DMS79 treated with DMSO at 0.1 percent for 48 hours (cell line): ENCODE data around the gene TEKT3.

ENCODE experiments used
- DNase-seq: peaks from one replicate; lab custom pipeline; 2025; lab: John Stamatoyannopoulos, UW

TEKT3 gene

DNA sequence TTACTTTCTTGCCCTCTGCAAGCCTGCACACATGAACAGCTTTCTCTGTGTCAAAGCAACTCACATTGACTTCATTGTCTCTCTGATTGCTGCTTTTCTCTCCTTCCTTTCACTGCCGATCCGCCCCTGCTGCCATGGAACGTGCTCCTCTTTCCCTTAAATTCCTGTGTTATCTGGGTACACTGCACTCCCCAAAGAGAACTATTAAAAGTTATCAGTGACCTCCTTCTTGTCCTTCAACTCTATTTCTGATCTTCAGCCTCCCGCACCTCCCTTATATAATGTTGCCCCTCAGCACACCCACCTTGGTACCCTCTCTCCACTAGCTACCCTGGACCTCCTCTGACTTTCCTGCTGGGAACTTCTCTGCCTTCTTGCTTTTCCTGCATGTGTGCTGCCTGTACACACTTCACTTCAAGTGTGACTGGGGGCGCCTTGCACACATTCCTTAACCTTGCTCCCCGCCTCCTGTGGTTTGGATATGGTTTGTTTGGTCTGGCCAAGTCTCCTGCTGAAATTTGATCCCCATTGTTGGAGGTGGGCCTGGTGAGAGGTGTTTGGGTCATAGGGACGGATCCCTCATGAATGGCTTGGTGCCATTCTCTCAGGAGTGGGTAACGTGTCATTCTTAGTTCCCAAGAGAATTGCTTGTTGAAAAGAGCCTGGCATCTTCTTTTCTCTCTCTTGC lies 49.6 kb downstream of the TEKT3 start:
- DNase-seq = no peak

DNA sequence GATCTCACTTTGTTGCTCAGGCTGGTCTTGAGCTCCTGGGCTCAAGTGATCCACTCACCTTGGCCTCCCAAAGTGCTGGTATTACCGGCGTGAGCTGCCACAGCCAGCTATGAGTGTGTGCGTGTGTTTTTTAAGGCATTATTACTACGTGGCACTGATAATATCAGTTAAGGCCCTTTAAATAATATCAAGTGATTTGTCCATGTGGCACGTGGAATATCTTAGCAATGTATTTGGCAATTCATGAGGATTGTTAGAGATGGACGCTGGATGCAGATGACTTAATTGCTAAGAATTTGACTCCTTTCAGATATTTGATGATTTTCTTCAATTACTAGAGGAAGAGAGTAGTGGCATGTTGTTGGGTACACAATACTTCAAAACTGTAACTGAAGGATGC lies 50.8 kb downstream of the TEKT3 start:
- DNase-seq = no peak

DNA sequence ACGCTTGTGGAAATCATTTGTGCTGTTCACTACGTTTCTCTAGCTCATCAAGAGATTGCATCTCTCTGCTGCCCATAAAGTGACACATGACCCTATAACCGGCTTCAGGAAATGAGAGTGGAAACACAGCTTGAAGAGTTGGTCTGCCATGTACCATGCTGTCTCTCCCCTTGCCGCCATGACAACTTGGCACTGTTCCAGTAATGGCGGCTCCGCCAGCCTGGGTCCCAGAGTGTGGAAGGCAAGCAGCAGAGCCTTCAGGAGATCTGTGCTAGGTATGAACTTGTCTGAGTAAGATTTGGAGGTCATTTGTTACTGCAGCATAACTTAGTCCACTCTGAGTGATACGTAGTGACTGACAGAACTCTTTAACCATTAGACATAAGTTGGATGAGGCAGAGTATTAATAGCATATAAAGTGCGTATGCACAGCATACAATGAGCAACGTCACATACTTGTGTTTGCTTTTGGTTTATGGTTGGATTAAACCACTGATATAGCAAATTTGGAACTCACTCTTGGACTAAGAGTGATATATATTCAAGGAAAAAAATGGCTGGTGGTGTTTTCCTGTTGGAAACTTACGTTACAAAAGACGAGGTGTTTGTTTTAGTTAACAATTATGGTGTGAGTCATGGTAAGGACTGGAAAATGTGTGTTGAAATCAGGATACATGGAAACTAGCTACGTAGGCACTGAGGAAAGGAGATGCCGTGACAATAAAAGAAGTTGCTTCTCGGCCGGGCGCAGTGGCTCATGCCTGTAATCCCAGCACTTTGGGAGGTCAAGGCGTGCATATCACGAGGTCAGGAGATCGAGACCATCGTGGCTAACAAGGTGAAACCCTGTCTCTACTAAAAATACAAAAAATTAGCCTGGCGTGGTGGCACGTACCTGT lies 51.9 kb downstream of the TEKT3 start:
- DNase-seq = no peak

DNA sequence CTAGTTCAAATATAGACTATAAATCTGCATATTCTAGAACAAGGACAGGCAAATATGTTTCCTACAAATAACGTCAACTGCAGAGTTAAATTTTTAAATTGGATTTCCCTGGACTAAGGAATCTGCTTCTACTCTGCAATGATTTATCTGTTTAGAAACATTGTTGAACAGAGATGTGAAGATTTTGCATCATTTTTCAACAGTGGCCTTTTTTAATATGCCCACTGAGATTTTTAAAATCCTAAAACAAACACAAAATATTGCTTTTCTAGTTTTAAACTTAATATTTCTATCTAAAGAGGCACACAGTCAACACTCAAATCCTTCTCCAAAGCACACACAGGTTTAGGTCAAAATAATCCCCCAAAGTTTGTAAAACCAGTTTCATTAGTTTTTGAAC lies 52.5 kb downstream of the TEKT3 start:
- DNase-seq = no peak

DNA sequence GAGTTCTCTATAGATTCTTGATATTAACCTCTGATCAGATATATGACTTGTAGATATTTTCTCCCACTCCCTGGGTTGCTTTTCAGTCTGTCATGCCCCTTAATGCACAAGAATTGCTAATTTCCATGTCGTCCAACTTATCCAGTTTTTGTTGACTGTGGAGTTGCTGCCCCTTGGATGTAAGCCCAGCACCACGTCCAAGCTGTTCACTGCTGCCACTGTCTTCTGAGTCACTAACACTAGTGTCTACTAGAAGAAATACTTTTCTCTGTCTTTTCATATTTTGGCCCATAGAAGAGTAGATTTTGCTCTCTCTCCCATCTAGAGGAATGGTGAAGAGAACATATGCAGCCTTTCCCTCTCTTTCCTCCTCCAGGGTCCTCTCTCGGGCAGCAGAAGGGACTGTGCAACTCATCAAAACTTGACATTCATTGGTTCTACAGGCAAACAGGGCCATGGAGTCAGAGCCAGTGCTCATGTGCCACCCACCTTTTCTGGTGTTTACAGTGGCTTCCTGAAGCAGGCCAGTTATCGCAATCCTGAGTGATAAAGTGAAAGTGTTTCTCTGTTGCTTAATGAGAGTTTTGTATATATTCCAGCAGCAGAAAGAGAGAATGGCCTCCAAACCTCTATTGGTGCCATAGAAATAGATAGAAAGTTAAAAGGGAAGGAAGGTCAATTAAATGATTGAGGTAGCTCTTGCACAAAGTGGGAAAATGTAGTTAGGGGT lies 53.7 kb downstream of the TEKT3 start:
- DNase-seq = no peak

DNA sequence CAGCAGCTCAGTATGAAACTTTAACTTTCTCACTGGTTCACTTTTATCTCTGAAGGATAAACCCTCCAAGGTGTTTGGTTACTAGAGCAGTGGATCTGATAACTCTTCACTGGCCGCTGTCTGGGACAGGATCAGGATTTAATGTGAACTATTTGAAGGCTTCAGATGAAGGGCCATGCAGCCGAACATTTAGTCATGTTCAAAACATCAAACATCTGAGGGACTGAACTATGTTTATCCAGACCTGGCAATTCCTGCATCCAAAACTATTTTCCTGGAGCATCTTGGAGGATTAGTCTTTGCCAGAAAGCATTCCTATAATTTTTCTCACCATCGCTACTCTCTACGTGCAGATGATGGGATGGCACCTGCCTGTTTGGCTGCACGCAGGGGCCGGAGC lies 55.9 kb downstream of the TEKT3 start:
- DNase-seq = no peak

DNA sequence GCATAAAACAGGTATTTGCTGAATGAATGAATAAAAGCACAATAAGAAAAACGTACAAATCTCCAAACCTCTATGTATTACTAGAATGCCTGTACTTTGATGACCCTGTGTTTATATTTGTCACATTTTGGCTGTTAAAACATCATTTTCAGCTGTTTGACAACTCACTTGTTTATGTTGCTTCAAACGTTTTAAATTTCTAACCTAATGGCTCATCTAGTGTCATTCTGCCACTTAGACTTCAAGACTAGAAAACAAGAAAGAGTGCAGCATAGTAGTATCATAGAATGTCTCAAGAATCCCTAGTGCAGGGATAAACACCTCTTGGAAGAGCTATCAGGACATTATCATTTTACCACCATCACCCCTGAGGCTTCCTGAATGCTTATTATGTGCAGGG lies 56.9 kb downstream of the TEKT3 start:
- DNase-seq = no peak

DNA sequence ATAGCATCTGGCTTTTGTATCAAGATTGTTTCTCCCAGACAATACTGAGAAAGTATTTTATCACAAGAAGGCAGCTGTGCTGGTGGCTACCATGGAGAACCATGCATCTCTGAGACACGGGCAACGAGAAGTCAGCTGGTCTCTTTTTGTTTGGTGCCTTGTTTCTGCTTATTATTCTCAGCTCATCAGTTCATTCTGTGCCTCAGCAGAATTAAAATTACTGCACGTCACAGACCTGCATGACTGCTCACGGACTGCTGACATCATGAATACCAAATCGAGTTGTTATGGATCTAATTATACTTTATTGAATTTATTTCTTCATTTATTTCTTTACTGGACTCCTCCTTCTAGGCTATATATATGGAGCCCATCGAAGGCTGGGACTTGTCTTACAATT lies 57.3 kb downstream of the TEKT3 start:
- DNase-seq = no peak

DNA sequence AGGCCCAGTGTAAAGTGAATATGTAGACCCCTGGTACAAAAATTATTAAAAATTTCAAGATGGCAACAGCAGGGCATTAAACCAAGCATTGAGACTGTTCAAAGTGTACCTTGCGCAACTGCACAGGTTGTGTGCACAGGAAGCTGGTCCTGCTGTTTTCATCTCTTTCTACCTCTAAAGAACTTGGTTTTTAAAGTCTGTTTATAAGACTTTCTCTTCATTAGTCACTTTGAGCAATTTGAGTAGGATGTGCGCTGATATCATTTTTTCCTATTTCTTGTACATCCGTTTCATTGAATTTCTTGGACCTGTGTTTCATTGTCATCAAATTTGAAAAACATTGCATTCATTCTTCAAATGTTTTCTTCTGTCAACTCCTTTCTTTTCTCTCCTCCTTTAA lies 59.5 kb downstream of the TEKT3 start:
- no peak for DNase-seq

DNA sequence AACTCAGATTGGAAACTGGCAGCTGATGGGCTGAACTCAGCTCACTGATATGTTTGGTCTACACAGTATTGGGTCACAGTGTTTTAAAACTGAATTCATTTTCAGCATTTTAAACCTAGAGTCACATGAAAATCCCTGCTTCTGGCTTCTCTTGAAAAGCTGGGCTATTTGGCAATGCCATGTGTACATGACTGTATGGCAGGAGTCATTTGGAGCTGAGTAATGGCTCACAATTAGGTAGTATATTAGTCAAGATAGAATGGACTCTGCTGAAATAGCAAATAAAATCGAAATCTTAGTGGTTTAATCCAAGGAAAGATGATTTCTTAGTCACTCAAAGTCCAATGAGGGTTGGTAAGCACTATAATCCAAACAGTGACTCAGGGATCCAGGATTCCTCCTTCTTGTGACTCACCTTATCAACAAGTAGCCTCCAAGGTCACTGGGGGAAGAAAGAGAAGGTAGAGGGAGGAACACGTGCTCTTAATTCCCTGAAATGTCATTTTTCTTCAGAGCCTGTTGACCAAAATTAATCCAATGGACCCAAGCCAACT lies 62.4 kb downstream of the TEKT3 start:
- DNase-seq = no peak

DNA sequence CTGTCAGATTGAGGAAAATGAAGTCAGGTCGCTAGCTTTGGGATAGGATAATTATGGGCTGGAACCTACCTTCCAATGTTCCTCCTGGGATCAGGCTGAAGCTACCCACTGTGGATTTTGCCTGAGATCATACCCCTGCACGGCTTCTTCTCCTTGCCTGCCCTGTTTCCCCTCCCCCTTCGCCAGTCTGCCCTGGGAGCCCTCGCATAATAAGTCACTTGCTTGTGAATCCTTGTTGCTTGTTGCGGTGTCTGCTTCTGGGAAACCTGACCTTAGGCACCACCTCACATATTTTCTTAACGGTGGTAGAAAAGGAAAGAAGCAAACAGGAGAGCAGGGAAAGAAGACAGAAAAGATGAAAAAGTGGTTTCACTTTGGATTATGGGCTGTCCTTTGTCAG lies 63.0 kb downstream of the TEKT3 start:
- DNase-seq = no peak

DNA sequence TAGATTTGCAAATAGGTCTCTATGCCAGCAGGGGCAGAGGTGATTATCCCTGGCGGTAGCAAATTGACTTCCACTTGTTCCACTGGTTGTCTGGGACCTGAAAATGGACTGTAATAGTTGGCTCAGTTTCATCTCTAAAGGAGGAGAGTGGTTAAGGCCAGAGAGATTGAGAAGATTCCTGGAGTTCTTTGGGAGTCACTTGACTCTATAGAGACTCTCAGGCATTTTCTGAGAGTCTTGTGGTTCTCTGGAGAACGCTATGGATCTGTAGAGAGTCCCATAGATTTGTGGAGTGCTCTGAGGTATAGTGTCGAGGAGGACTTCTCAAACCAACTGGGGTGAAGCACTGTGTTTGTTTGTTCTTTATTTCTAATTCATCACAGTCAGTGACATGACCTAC lies 67.4 kb downstream of the TEKT3 start:
- DNase-seq = no peak

DNA sequence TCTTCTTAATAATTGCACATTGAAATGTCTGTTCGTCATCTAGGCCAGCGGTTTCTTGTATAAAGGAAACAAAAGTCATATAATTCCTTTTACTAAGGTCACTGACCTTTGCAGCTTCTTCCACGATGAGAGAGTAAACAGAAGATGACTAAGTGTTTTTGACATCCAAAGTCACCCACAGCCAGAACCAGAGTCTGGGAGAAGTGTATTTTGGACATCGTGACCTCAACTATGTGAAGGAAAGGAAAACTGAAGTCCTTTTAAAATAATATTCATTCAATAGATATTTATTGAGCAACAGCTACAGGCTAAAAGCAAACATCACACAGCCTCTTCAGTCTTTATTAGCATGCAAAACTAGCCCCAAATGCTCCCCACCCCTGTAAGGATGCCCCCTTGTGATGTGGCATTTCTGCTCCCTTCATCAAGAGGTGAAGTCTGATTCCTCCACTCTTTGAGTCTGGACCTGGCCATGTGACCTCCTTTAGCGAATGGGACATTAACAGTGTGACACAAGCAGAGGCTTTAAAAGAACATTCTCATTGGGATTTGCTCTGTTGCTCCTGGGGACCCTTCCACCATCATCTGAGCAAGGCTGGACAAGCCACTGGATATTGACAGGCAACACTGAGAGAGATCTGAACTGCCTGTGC lies 68.1 kb downstream of the TEKT3 start:
- DNase-seq = no peak

DNA sequence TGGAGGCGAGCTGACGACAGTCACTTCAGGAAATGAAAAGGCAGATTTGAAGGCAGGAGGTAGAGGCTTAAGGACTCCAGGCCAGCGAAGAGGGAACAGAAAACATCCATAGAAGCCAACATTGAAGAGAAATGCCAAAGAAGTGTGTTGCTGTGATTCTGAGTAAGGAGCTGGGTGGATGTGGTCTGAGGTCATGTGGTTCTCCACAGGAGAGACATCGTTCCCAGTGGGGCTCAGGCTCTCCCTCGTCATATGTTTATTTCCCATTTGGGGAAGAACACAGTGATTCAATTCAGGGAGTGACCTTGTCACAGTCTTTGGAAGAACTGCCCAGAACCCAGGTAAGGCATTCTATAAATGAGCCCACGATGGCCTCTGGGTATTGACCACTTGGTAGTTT lies 69.7 kb downstream of the TEKT3 start:
- DNase-seq = no peak

DNA sequence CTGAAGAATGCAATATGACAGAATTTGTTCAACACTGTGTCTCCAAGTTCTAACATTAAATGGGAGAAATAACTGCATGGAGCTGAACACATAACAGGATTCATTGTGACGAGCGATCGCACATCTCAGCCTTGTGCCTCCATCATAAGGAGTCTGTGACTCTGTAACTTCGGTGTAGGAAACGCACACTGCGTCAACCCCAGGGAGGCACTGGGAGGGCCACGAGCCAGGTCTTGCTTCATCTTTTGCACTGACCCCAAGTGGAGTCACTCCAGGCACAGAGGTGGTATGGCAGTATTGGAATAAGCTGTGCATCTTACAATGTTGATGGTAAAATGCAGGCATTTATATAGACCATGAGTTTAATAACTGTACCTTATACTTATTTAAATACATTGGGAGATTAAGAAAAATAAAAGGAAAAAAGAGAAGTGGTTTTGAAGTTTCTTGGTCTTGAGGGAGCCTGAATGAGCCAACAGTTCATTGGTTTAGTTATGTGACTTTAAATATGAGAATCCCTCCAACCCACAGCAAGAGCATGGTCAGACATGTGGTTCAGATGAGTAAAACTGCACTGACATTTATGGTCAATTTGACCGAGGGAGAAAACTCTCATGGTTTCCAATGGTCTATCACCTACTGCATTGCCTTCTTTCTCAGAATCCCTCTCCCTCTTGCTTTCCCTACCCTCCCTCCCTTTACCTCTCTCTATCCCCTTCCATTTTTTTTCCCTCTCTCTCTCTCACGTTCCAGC lies 70.6 kb downstream of the TEKT3 start:
- no peak for DNase-seq

DNA sequence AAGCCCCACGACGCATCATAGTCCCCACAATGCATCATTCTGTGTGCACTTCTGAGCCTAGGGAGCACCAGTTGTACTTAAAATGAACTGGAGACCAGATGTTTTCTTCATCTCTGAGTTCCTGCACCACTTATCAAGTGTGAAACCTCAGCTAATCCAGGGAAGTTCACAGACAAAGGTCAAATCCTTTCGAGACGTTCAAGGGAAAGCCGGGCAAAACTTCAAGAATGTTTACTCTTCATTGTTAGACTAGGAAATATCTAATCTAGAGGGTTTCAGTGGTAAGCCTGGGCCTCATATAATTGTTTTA lies 71.7 kb downstream of the TEKT3 start:
- no peak for DNase-seq

DNA sequence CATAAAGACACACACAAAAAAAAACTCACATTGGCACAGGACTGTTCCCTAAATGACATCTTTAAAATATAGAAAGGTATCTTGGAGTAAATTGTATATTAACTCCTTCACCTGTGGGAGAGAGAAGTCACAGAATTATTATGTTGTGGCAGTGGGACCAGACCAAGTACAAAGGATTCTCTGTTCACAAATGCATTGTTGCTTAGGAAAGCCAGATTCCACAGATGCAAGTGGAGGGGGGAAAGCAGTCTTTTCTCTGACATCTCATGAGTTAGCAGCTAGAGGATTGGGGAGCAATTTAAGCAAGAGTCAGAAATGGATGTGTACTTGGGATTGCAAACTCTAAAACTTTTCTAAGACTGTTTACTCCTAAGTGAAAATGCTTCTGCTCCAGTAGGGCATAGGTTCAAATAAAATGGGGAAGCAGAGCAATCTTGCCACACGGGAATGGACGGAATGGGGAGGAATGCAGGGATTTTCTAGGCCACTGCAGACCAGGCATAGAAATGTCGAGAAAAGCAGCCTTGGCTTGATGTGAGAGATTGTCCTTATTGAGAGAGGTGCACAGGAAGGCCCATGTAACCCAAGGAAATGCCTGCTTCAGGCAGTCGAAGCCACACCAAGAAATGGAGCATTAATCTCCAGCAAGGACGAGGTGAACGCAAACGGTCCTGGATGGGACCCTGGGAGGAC lies 72.2 kb downstream of the TEKT3 start:
- no peak for DNase-seq

DNA sequence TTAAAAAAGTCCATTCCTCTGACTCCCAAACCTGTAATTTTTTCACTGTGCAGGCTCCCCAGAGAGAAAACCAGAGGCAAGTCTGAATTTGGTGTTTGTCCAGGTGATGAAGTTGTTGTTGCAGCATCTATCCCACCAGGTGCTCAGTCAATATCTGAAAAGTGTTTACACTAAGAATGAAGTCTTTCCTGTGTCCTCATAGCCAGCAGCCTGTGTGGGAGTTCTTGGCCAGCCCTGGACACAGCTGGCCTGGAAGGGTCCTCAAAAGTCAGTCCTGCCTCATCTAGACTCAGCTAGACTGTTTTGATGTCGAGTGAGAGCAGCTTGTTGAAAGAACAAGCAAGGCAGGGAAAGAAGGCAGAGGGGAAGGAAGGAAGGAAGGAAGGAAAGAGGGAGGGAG lies 72.9 kb downstream of the TEKT3 start:
- DNase-seq = no peak

DNA sequence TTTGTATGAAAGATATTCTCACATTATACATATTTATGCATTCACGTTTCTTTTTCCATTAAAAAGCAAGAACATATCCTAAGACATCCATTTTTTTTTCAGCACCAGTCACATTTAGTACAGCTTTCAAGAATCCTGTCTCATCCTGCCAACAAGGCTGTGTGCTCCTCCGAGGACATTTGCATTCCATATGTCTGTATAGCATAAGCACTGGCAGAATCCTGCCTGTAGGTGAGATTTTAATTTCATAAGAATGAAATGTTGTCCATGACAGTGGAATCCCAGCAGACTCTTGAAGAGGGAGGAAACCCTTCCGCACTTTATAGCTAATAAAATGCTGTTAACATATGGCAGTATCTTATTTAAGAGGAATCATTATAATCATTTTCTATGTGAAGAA lies 73.4 kb downstream of the TEKT3 start:
- no peak for DNase-seq

DNA sequence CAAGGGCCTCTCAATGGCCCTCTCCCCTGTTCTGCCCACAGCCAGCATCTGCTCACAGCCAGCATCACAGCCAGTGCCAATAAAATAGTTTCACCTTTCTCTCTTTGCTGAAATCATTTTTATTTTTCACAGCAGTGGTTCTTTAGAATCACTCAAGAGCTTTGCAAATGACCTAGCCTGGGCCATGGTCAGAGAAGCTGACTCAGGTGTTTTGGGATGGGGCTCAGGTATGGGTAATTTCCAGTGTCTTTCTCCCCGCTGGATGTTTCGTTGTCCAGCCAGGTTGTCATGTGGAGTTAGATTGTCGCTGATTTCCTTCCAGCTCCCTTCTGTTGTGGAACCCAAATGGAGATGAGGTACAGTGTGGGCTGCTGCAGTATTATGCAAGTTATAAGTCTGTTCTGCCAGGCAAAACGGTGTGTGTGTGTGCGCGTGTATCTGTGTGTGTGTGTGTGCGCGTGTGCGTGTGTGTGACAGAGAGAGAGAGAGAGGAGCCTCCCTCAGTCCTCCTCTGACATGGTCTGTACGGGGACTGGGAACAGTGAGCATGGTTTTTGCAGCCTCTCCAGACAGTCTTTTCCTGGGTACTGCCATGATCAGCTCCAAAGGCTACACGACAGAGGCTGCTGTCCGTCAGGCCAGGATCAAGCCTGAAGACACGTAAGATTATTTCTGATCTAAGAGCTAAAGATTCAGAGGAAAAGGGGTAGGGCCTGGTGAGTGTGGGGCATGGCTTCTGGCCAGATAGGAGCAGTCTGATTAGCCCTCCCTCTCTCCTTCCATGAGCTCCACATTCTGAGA lies 74.9 kb downstream of the TEKT3 start:
- no peak for DNase-seq
